Astrocyte (in vitro differentiated cells and primary cell): ENCODE measurements around the gene GLP2R. TPM values are rescaled to one million over a fixed set of nuclear protein-coding genes. Genes with fewer than 3 reads are reported as not detected.

Source experiments
- DNase-seq: peaks from one replicate; pipeline ENCODE4 v3.0.0-alpha.2; 2010; ENCODE audit warnings: low read depth
- FAIRE-seq: peaks from 2 replicates; lab custom pipeline; 2011; peaks lifted over from hg19 to GRCh38; lab: Jason Lieb, UNC
- H2AFZ ChIP-seq: 2 replicates; pipeline ENCODE4 v1.6.0; 2012; ENCODE audit warnings: low read depth, low read length, inconsistent platforms
- H3K27ac ChIP-seq: 2 replicates; pipeline ENCODE4 v1.5.1; 2011; ENCODE audit warnings: low read depth, low read length, inconsistent platforms
- H3K27me3 ChIP-seq: 2 replicates; pipeline ENCODE4 v1.6.0; 2011; ENCODE audit warnings: low read length, inconsistent platforms; ENCODE audit not compliant: insufficient read depth
- H3K36me3 ChIP-seq: 2 replicates; pipeline ENCODE4 v1.5.1; 2011; ENCODE audit warnings: low read length, inconsistent platforms; ENCODE audit not compliant: insufficient read depth
- H3K4me1 ChIP-seq: 2 replicates; pipeline ENCODE4 v1.5.1; 2011; ENCODE audit warnings: low read length, inconsistent platforms; ENCODE audit not compliant: insufficient read depth
- H3K4me2 ChIP-seq: 2 replicates; pipeline ENCODE4 v1.6.0; 2012; ENCODE audit warnings: low read length, inconsistent platforms
- H3K4me3 ChIP-seq: 2 replicates; pipeline ENCODE4 v1.5.1; 2011; ENCODE audit warnings: low read depth, mild to moderate bottlenecking, low read length, inconsistent platforms; ENCODE audit not compliant: insufficient read depth
- H3K79me2 ChIP-seq: 2 replicates; pipeline ENCODE4 v1.6.0; 2012; ENCODE audit warnings: mild to moderate bottlenecking, low read length, inconsistent platforms; ENCODE audit not compliant: insufficient read depth
- H3K9ac ChIP-seq: 2 replicates; pipeline ENCODE4 v1.6.0; 2012; ENCODE audit warnings: mild to moderate bottlenecking, low read length, inconsistent platforms
- H3K9me3 ChIP-seq: 2 replicates; pipeline ENCODE4 v1.5.1; 2012; ENCODE audit warnings: low read depth, mild to moderate bottlenecking, low read length, inconsistent platforms; ENCODE audit not compliant: insufficient read depth
- H4K20me1 ChIP-seq: 2 replicates; pipeline ENCODE4 v1.6.0; 2012; ENCODE audit warnings: low read length, inconsistent platforms; ENCODE audit not compliant: insufficient read depth
- H3K27ac Mint-ChIP-seq: one replicate; pipeline ENCODE4 v1.8.0; 2021; ENCODE audit warnings: mild to moderate bottlenecking, mixed read lengths; ENCODE audit not compliant: unreplicated experiment
- H3K27me3 Mint-ChIP-seq: one replicate; pipeline ENCODE4 v1.8.0; 2021; ENCODE audit warnings: low read depth, mixed read lengths; ENCODE audit not compliant: unreplicated experiment
- H3K36me3 Mint-ChIP-seq: one replicate; pipeline ENCODE4 v1.8.0; 2021; ENCODE audit warnings: low read depth, mixed read lengths; ENCODE audit not compliant: unreplicated experiment
- H3K4me1 Mint-ChIP-seq: one replicate; pipeline ENCODE4 v1.8.0; 2021; ENCODE audit warnings: low read depth, mixed read lengths; ENCODE audit not compliant: unreplicated experiment
- H3K4me3 Mint-ChIP-seq: one replicate; pipeline ENCODE4 v1.8.0; 2021; ENCODE audit warnings: mild to moderate bottlenecking, moderate library complexity, mixed read lengths; ENCODE audit not compliant: unreplicated experiment
- H3K9me3 Mint-ChIP-seq: one replicate; pipeline ENCODE4 v1.8.0; 2021; ENCODE audit warnings: mild to moderate bottlenecking, mixed read lengths; ENCODE audit not compliant: unreplicated experiment
- CTCF ChIP-seq: IDR thresholded peaks from 2 replicates; pipeline ENCODE4 v1.5.1; 2011; ENCODE audit warnings: low read depth, mild to moderate bottlenecking, inconsistent platforms, low read length, moderate library complexity; ENCODE audit not compliant: insufficient read depth
- EZH2 ChIP-seq: IDR thresholded peaks from 2 replicates; pipeline ENCODE4 v1.6.1; 2012; ENCODE audit warnings: mild to moderate bottlenecking, low read length, inconsistent platforms; ENCODE audit not compliant: insufficient read depth
- total RNA-seq: library from RNA; stranded (reverse); gene quantifications from 2 replicates; pipeline ENCODE4 v1.2.1, GENCODE V29; 2021

Gene GLP2R
- total RNA-seq, 1 donor from 2014 or later: 0.41 TPM

GRCh38 chr17:9895923-9896322, 70.2 kb downstream of the GLP2R start:
- Mint-ChIP-seq H3K27me3 (peaks cover 24% of the 10 kb centered on the region), H3K4me3 (no peak overlapping the region), H3K9me3 (peaks cover 3% of the 10 kb centered on the region), H3K4me1 (peaks cover 10% of the 10 kb centered on the region), H3K27ac (no peak overlapping the region), H3K36me3 (no peaks in the 10 kb centered on the region)
- TF ChIP-seq CTCF: no peak
- TF ChIP-seq EZH2: no peak
- Histone ChIP-seq H3K9me3 (no peaks in the 10 kb centered on the region), H3K4me2 (no peak overlapping the region), H2AFZ (no peak overlapping the region), H3K27ac (no peak overlapping the region), H3K27me3 (no peaks in the 10 kb centered on the region), H3K36me3 (no peaks in the 10 kb centered on the region), H3K9ac (no peak overlapping the region), H3K4me1 (peaks cover 10% of the 10 kb centered on the region), H3K79me2 (no peaks in the 10 kb centered on the region), H4K20me1 (no peaks in the 10 kb centered on the region), H3K4me3 (no peak overlapping the region)
- FAIRE-seq (no peak), DNase-seq (no peak)

- DNase-seq: no peak
- no peak overlapping the region for H3K4me2 ChIP-seq
- no peak overlapping the region for H3K4me3 ChIP-seq
- Mint-ChIP-seq H3K27me3 (peaks cover 24% of the 10 kb centered on the region), H3K27ac (no peak overlapping the region), H3K4me1 (peaks cover 14% of the 10 kb centered on the region), H3K4me3 (no peak overlapping the region), H3K9me3 (peaks cover 3% of the 10 kb centered on the region), H3K36me3 (no peaks in the 10 kb centered on the region)
- no peaks in the 10 kb centered on the region for H3K27me3 ChIP-seq
- no peaks in the 10 kb centered on the region for H3K9me3 ChIP-seq
- no peak overlapping the region for H3K9ac ChIP-seq
- peaks cover 14% of the 10 kb centered on the region for H3K4me1 ChIP-seq
- H3K27ac ChIP-seq: no peak overlapping the region
- TF ChIP-seq CTCF (no peak), EZH2 (no peak)
- H3K36me3 ChIP-seq: no peaks in the 10 kb centered on the region
- no peaks in the 10 kb centered on the region for H4K20me1 ChIP-seq
- no peaks in the 10 kb centered on the region for H3K79me2 ChIP-seq
- no peak for FAIRE-seq
- H2AFZ ChIP-seq: no peak overlapping the region
Observed at GRCh38 chr17:9897372-9897968, 71.7 kb downstream of the GLP2R start.

- DNase-seq (no peak), FAIRE-seq (no peak)
- Mint-ChIP-seq H3K27me3 (peaks cover 27% of the 10 kb centered on the region), H3K4me3 (no peak overlapping the region), H3K36me3 (no peaks in the 10 kb centered on the region), H3K27ac (no peak overlapping the region), H3K4me1 (peaks cover 14% of the 10 kb centered on the region), H3K9me3 (peaks cover 3% of the 10 kb centered on the region)
- H2AFZ ChIP-seq: no peak overlapping the region
- no peak overlapping the region for H3K9ac ChIP-seq
- no peak overlapping the region for H3K27ac ChIP-seq
- no peaks in the 10 kb centered on the region for H3K36me3 ChIP-seq
- peaks cover 14% of the 10 kb centered on the region for H3K4me1 ChIP-seq
- H4K20me1 ChIP-seq: no peaks in the 10 kb centered on the region
- H3K79me2 ChIP-seq: no peaks in the 10 kb centered on the region
- no peak overlapping the region for H3K4me2 ChIP-seq
- H3K4me3 ChIP-seq: no peak overlapping the region
- TF ChIP-seq EZH2 (no peak), CTCF (no peak)
- H3K9me3 ChIP-seq: no peaks in the 10 kb centered on the region
- H3K27me3 ChIP-seq: no peaks in the 10 kb centered on the region
Observed at GRCh38 chr17:9898812-9899211, 73.1 kb downstream of the GLP2R start.
